ENCODE results near the gene USO1. TPM values are rescaled to one million over a fixed set of nuclear protein-coding genes. Genes with fewer than 3 reads are reported as not detected.

The USO1 gene
- total RNA-seq, 1 experiment from 2014 or later, result 110 TPM

DNA sequence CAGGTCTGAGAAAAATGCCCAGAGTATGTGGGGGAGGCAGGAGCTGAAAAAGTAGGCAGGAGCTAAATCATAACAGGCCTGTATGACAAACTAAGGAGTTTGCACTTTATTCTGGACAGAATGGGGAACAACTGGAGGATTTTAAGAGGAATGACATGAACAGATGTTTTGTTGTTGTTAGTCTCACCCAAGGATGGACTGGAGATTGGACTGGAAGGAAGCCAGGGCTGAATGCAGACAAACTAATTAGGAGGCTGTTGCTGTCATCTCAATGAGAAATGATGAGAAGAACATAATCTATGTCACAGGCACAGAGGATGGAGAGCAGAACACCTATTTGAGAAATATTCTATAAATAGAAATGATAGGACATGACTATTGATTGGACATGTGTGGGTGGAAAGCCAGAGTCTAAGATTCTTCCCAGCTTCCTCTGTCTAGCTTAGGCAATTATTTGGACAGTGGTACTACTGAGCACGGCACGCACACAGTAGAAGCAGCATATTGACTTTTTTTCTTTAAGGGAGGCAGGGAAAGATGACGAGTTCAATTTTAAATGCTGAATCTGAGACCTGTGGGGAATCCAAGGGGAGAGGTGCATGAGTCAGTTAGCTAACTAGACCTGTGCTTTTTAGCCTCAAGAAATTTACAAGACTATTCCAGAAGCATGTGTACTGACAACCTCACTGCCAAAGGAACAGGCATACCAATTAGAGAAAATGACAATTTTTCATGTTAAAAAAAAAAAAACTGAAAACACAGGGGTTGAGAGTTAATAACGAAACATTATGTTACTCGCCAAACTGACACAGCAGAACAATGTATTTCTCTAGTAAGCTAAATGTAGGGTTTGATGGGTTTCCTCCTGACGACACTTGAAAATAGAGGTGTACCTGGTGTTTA, 963 bp upstream of the USO1 start:
- Histone ChIP-seq H2BK120ac (ENCODE audit: low read depth, low read length, poor library complexity, severe bottlenecking) (no peak overlapping the region), H3K56ac (ENCODE audit: insufficient read length, low read depth, low read length) (no peak overlapping the region), H2AFZ (ENCODE audit: low read length) (no peak overlapping the region), H2BK15ac (ENCODE audit: low read depth, low read length) (no peak overlapping the region), H3K27ac (ENCODE audit: insufficient read length, low read depth, low read length) (no peak overlapping the region), H3K79me2 (ENCODE audit: insufficient read depth, low read length) (peaks cover 38% of the 10 kb centered on the region), H3K9me3 (ENCODE audit: control insufficient read depth, low read depth, low read length) (no peaks in the 10 kb centered on the region), H2BK12ac (ENCODE audit: insufficient read length, low read depth, low read length) (no peak overlapping the region), H4K20me1 (ENCODE audit: control insufficient read depth, insufficient read depth, insufficient read length) (no peaks in the 10 kb centered on the region), H2BK20ac (ENCODE audit: low read depth, low read length, poor library complexity, severe bottlenecking) (no peak overlapping the region), H2BK5ac (ENCODE audit: insufficient read length, low read length) (no peak overlapping the region), H3K79me1 (ENCODE audit: insufficient read depth, low read depth, low read length, poor library complexity, severe bottlenecking) (no peaks in the 10 kb centered on the region), H3K4ac (ENCODE audit: low read depth, low read length) (no peak overlapping the region), H3K9ac (ENCODE audit: extremely low read depth, insufficient read length, low read length) (peak overlapping the region; percentile 93), H3K4me2 (ENCODE audit: insufficient read depth, insufficient read length, low read length) (peak overlapping the region; percentile 100), H3K23ac (ENCODE audit: insufficient read length, low read depth, low read length) (no peak overlapping the region), H4K91ac (ENCODE audit: insufficient read length, low read depth, low read length) (no peak overlapping the region), H3K23me2 (ENCODE audit: insufficient read length, low read depth, low read length, poor library complexity, severe bottlenecking) (no peaks in the 10 kb centered on the region), H4K5ac (ENCODE audit: insufficient read length, low read depth, low read length) (no peak overlapping the region), H2AK5ac (ENCODE audit: insufficient read length, low read length) (no peak overlapping the region), H3K27me3 (ENCODE audit: insufficient read depth, low read length) (no peaks in the 10 kb centered on the region), H3K4me1 (ENCODE audit: insufficient read depth, low read length) (peaks cover 4% of the 10 kb centered on the region; the same call in 1 of the 2 replicates), H3T11ph (ENCODE audit: low read length) (no peak overlapping the region), H3K18ac (ENCODE audit: insufficient read length, low read depth, low read length) (no peak overlapping the region), H3K14ac (ENCODE audit: insufficient read depth, low read length) (no peak overlapping the region), H4K8ac (replicated peaks; ENCODE audit: insufficient read length, low read depth, low read length) (no peak overlapping the region)
- no peaks in the 10 kb centered on the region for H3K9me3 Mint-ChIP-seq
- H3K4me3 Mint-ChIP-seq, result peak overlapping the region; percentile 97 to 99
- H3K27me3 Mint-ChIP-seq (ENCODE audit: low read depth), result no peaks in the 10 kb centered on the region
- H3K27ac Mint-ChIP-seq, result peak overlapping the region; percentile 99 to 100 (median 100)
- TF ChIP-seq, protein P1, sequence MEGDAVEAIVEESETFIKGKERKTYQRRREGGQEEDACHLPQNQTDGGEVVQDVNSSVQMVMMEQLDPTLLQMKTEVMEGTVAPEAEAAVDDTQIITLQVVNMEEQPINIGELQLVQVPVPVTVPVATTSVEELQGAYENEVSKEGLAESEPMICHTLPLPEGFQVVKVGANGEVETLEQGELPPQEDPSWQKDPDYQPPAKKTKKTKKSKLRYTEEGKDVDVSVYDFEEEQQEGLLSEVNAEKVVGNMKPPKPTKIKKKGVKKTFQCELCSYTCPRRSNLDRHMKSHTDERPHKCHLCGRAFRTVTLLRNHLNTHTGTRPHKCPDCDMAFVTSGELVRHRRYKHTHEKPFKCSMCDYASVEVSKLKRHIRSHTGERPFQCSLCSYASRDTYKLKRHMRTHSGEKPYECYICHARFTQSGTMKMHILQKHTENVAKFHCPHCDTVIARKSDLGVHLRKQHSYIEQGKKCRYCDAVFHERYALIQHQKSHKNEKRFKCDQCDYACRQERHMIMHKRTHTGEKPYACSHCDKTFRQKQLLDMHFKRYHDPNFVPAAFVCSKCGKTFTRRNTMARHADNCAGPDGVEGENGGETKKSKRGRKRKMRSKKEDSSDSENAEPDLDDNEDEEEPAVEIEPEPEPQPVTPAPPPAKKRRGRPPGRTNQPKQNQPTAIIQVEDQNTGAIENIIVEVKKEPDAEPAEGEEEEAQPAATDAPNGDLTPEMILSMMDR (conservative IDR thresholded peaks at IDR 0.05), result no peak
- DNase-seq, result no peak
- WGBS (ENCODE audit: extremely low coverage, insufficient read length, low lambda C conversion rate), result no CpG with 5 or more reads among the region's 6 CpGs
- H3K36me3 Mint-ChIP-seq (ENCODE audit: insufficient read depth in 1 of 3, low read depth in 3 of 3), result peaks cover 8 to 20% (median 14%) of the 10 kb centered on the region in 3 experiments
- peaks cover 40 to 45% of the 10 kb centered on the region in 2 experiments for H3K4me1 Mint-ChIP-seq

All from H9 (cell line).